GM12878 (cell line): Measurements from ENCODE around the gene RALB. TPM values are rescaled to one million over a fixed set of nuclear protein-coding genes. Genes with fewer than 3 reads are reported as not detected.
"Not testable (repeated sequence)": the region's sequence is repeated elsewhere in the genome, so short reads cannot be mapped to it uniquely, and the experiment has no call there.

Source experiments
- ATAC-seq: fragments of 200-7000 bp; cut with Tn5 transposase; 3 replicates; pipeline ENCODE4 v1.9.1; 2020; ENCODE audit warnings: mild to moderate bottlenecking, moderate library complexity
- BruUV-seq: library from RNA; stranded (reverse); fragments of 400-500 nt; replicated peaks from 2 replicates; lab custom pipeline; 2021; lab: Mats Ljungman, UMichigan
- CTCF ChIA-PET: fragments of 300-600 bp; sonication (Branson Sonifier 250); formaldehyde crosslinking; extraction: SDS; loops from one replicate; lab custom pipeline; 2021; ENCODE audit warnings: inconsistent platforms; lab: Yijun Ruan, JAX
- POLR2A ChIA-PET: fragments of 350-600 bp; formaldehyde crosslinking; extraction: SDS; loops from one replicate; lab custom pipeline; 2021; ENCODE audit warnings: inconsistent platforms; lab: Charles Lee
- RAD21 ChIA-PET: fragments of 300-600 bp; sonication (Branson Sonifier 250); formaldehyde crosslinking; loops from one replicate; lab custom pipeline; 2023; ENCODE audit warnings: antibody characterized with exemption; ENCODE audit not compliant: unreplicated experiment; lab: Charles Lee
- SMC1A ChIA-PET: fragments of 300-600 bp; sonication (Branson Sonifier 250); formaldehyde crosslinking; loops from one replicate; lab custom pipeline; 2023; ENCODE audit not compliant: unreplicated experiment, uncharacterized antibody; lab: Charles Lee
- DNase-seq: peaks from one replicate; pipeline ENCODE4 v3.0.0-alpha.2; 2011; ENCODE audit warnings: low read depth, low spot score
- FAIRE-seq: peaks from 3 replicates; lab custom pipeline; 2011; peaks lifted over from hg19 to GRCh38; lab: Jason Lieb, UNC
- H2AFZ ChIP-seq: 2 replicates; pipeline ENCODE4 v1.6.0; 2011; ENCODE audit warnings: low read depth, low read length, control low read depth; ENCODE audit not compliant: control insufficient read depth
- H3K27ac ChIP-seq: 2 replicates; pipeline ENCODE4 v1.5.1; 2011; ENCODE audit warnings: control low read depth; ENCODE audit not compliant: control insufficient read depth, insufficient read depth
- H3K27me3 ChIP-seq, 2 experiments: replicated peaks in 1 of 2; 2 replicates each; pipeline versions ENCODE4 v1.6.0 to v1.6.1; 2011; ENCODE audit warnings: low read length in 1 of 2; ENCODE audit not compliant: control insufficient read depth in 2 of 2, insufficient read depth in 2 of 2
- H3K36me3 ChIP-seq, 2 experiments: 2 replicates each; pipeline ENCODE4 v1.5.1; 2011; ENCODE audit warnings: low read length in 1 of 2; ENCODE audit not compliant: control insufficient read depth in 2 of 2, insufficient read depth in 2 of 2
- H3K4me1 ChIP-seq: 2 replicates; pipeline ENCODE4 v1.6.1; 2011; ENCODE audit warnings: mild to moderate bottlenecking, low read length, moderate library complexity, mixed read lengths; ENCODE audit not compliant: control insufficient read depth, insufficient read depth
- H3K4me2 ChIP-seq: 2 replicates; pipeline ENCODE4 v1.6.0; 2011; ENCODE audit warnings: control low read depth; ENCODE audit not compliant: control insufficient read depth, insufficient read depth
- H3K4me3 ChIP-seq: fragments of 200-600 bp; sonication (generic); 2 replicates; pipeline ENCODE4 v1.5.1; 2016
- H3K79me2 ChIP-seq: 2 replicates; pipeline ENCODE4 v1.6.0; 2011; ENCODE audit warnings: low read length; ENCODE audit not compliant: control insufficient read depth, insufficient read depth
- H3K9ac ChIP-seq: 2 replicates; pipeline ENCODE4 v1.8.0; 2011; ENCODE audit warnings: low read length, control low read depth, mixed read lengths; ENCODE audit not compliant: control insufficient read depth, insufficient read depth
- H3K9me3 ChIP-seq: replicated peaks from 3 replicates; pipeline ENCODE4 v1.5.1; 2011; ENCODE audit warnings: mild to moderate bottlenecking, low read length; ENCODE audit not compliant: control insufficient read depth, insufficient read depth
- H4K20me1 ChIP-seq: 2 replicates; pipeline ENCODE4 v1.6.0; 2011; ENCODE audit not compliant: control insufficient read depth, insufficient read depth
- SREBF1 ChIP-seq: IDR thresholded peaks from 2 replicates; pipeline ENCODE4 v1.6.1; 2012; ENCODE audit warnings: mild to moderate bottlenecking, low read length
- WGBS: methylation state at CpG from one replicate; pipeline ENCODE4 v1.1.6; 2016; ENCODE audit warnings: low lambda C conversion rate; ENCODE audit not compliant: insufficient replicate concordance, insufficient coverage; ENCODE audit errors: missing lambda C conversion rate; 5-methylcytosine and 5-hydroxymethylcytosine counted together
- in situ Hi-C: fragments of 300-500 bp; cut with MboI; formaldehyde crosslinking; loops from 9 replicates; pipeline ENCODE4 v1.14.3; 2018; ENCODE audit warnings: mixed read lengths
- intact Hi-C: fragments of 100-400 bp; cut with micrococcal nuclease; formaldehyde crosslinking; loops from one replicate; pipeline ENCODE4 v1.14.2; 2022; ENCODE audit not compliant: unreplicated experiment
- polyA plus RNA-seq, 11 experiments: library from polyadenylated mRNA; depleted of rRNA in 4 of 11; unstranded in 6 of 11; stranded (reverse) in 5 of 11; fragments of >200 nt; fragmentation: Nextera tagmentation in 4 of 11; fragmentation: Illumina TruSeq in 1 of 11; extraction: Ambion mirVana in 4 of 11; extraction: Trizol in 1 of 11; gene quantifications; 1 replicate in 1 of 11; 2 replicates in 10 of 11; pipeline versions ENCODE4 v1.2.1 to v1.2.3, GENCODE V29; 2011 to 2016; ENCODE audit warnings: inconsistent platforms in 2 of 11, missing spikeins in 2 of 11, low read depth in 1 of 11
- total RNA-seq, 4 experiments: library from RNA; depleted of rRNA in 3 of 4; stranded (reverse); fragments of >200 nt in 3 of 4; fragmentation: Illumina TruSeq in 1 of 4; extraction: Trizol in 1 of 4; gene quantifications; 2 replicates each; pipeline versions ENCODE4 v1.2.1 to v1.2.3, GENCODE V29; 2013 to 2021

Gene RALB
- total and polyA plus RNA-seq, 10 of the 15 experiments (the other 5 are each of a cell fraction or from before 2014, with no cell fraction given): 8.3 to 54.0 (median 24.2) TPM

DNA sequence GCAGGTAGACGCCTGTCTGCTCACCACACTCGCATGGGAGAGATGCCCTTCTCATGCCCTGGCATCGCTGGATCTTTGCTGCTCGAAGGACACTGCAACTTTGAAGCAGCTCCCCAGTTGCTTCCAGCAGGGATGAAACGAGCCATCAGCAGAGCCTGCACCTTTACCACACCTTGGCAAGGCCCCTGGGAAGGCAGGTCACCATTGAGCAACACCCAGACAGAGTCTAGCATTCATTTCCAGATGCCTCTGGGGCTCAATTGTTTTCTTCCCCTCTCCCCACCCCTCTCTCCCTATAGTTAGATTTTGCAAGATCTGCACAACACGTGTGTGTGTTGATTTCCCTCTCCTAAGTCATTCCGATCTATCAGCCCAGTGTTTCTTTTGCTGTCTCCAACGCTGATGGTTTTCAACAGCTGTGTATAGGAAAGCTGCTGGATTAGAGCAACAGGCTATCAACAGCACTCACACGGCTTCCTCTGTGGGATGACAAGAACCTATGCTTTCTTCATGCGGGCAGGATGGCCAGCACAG is 67.7 kb downstream of the RALB start:
- WGBS: 25% methylated on average over 10 of the region's 10 CpGs
- Histone ChIP-seq H3K27ac (no peak overlapping the region), H3K4me3 (no peak overlapping the region), H3K27me3 (peaks cover 0 to 3% of the 10 kb centered on the region in 2 experiments; a peak in 2 of 4 replicates), H4K20me1 (no peaks in the 10 kb centered on the region), H2AFZ (no peak overlapping the region), H3K9me3 (no peaks in the 10 kb centered on the region), H3K4me2 (no peak overlapping the region), H3K9ac (no peak overlapping the region), H3K36me3 (no peaks in the 10 kb centered on the region)
- intact Hi-C loops: no loop called here
- ChIA-PET SMC1A (no interaction called here), POLR2A (no interaction called here)
- BruUV-seq: no TSS peak
- in situ Hi-C loops: no loop called here
- no peak for TF ChIP-seq SREBF1
- TF ChIP-seq, all 136 proteins: peak for 0
- ChIA-PET RAD21 (no interaction called here), CTCF (no interaction called here)
- Histone ChIP-seq H3K4me1 (no peaks in the 10 kb centered on the region), H3K79me2 (no peaks in the 10 kb centered on the region)
- ATAC-seq (no peak), DNase-seq (no peak), FAIRE-seq (no peak)

DNA sequence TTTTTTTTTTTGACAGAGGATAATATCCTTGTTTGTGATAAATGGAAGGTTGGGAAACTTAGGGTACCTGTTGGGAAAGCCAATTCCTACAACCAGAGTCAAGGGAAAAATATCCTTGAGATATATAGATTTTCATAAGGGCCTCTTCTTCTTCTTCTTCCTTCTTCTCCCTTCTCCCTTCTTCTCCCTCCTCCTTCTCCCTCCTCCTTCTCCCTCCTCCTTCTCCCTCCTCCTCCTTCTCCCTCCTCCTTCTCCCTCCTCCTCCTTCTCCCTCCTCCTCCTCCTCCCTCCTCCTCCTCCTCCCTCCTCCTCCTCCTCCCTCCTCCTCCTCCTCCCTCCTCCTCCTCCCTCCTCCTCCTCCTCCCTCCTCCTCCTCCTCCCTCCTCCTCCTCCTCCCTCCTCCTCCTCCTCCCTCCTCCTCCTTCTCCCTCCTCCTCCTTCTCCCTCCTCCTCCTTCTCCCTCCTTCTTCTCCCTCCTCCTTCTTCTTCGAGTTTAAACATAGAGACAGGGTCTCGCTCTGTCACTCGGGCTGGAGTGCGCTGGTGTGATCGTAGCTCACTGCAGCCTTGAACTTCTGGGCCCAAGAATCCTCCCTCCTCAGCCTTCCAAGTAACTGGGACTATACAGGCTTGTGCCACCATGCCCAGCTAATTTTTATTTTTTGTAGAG is 68.4 kb downstream of the RALB start:
- FAIRE-seq, SMC1A ChIA-PET: not testable (repeated sequence)

More for the DNA sequence above, 68.4 kb downstream of the RALB start:
- 71% methylated on average over 5 of the region's 5 CpGs for WGBS
- H4K20me1 ChIP-seq, intact Hi-C loops, H3K27me3 ChIP-seq, H3K79me2 ChIP-seq, H3K9me3 ChIP-seq, H3K9ac ChIP-seq, BruUV-seq, H2AFZ ChIP-seq, H3K36me3 ChIP-seq, H3K27ac ChIP-seq, POLR2A ChIA-PET, CTCF ChIA-PET, H3K4me1 ChIP-seq, DNase-seq, H3K4me2 ChIP-seq, RAD21 ChIA-PET, ATAC-seq, H3K4me3 ChIP-seq, in situ Hi-C loops: not testable (repeated sequence)
